IPS-18c (cell line): Measurements from ENCODE around the gene ALDH16A1.

Experiments used
- H3K4me3 ChIP-seq: 2 replicates; pipeline ENCODE4 v1.7.0; 2013; ENCODE audit warnings: low read depth, mild to moderate bottlenecking, low read length, moderate library complexity; ENCODE audit not compliant: insufficient read depth
- H3K9me3 ChIP-seq: one replicate; pipeline ENCODE4 v1.6.1; 2013; ENCODE audit warnings: mild to moderate bottlenecking, low read length, moderate library complexity; ENCODE audit not compliant: control insufficient read depth, insufficient read depth

Gene ALDH16A1

GRCh38 chr19:49490287-49491029 is 37.4 kb downstream of the ALDH16A1 start:
- Histone ChIP-seq H3K4me3 (0 out of 2 replicates have a peak overlapping the region, but pooled peaks have one; percentile 99), H3K9me3 (no peaks in the 10 kb centered on the region)

- Histone ChIP-seq H3K9me3 (no peaks in the 10 kb centered on the region), H3K4me3 (no peak overlapping the region)
These were observed 38.2 kb downstream of the ALDH16A1 start for GRCh38 chr19:49491030-49491803.

DNA sequence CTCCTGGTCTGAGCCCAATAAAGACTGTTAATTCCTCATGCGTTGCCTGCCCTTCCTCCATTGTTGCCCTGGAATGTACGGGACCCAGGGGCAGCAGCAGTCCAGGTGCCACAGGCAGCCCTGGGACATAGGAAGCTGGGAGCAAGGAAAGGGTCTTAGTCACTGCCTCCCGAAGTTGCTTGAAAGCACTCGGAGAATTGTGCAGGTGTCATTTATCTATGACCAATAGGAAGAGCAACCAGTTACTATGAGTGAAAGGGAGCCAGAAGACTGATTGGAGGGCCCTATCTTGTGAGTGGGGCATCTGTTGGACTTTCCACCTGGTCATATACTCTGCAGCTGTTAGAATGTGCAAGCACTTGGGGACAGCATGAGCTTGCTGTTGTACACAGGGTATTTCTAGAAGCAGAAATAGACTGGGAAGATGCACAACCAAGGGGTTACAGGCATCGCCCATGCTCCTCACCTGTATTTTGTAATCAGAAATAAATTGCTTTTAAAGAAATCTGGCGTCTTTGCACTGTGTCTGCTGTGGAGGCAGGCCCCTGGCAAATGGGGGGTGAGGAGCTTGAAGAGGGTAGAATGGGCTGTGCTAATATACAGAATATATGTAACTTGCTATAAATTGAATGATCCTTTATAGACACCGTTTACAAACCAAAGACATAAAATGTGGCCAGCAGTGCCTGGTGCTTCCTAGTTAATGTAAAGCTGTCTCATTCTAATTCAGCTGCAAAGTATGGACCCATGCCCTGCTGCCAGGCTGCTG is 39.0 kb downstream of the ALDH16A1 start:
- H3K4me3 ChIP-seq: no peak overlapping the region

DNA sequence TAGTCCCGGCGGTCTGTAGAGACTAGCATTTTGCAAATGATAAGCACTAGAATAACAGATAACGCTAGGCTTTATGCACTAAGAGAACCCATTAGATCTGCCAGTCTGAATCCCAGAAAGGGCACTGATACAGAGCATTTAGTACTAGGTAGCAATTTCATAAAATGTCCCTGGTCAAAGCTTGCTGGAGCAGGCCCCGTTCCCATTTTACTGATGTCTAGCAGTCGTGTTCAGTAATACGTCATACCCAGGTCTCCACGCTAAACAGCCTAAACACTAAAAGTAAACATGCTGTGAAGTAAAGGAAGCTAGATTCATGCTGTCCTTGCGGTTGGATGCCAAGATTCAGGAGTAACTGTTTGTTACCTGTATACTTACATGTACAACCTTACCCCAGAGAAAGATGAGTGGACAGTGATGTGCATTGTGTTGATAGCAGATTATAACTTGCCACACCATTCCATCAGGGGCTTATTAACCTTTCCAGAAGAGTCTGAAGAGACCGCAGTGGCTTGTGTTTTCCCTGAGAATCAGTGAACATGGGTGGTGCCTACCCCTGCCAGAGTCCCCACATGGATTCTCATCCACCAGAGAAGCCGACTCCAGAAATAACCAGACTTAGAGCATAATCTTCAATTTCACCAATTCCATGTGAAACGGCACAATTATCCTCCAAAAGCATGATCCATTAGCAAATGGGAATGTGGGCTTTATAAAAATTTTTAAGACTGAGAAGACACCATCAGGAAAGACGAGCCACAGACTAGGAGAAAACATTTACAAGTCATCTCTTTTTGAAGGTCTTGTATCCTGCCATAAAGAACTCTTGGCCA is 39.8 kb downstream of the ALDH16A1 start:
- Histone ChIP-seq H3K9me3 (no peaks in the 10 kb centered on the region), H3K4me3 (no peak overlapping the region)

More for the DNA sequence above, 39.0 kb downstream of the ALDH16A1 start:
- no peaks in the 10 kb centered on the region for H3K9me3 ChIP-seq

DNA sequence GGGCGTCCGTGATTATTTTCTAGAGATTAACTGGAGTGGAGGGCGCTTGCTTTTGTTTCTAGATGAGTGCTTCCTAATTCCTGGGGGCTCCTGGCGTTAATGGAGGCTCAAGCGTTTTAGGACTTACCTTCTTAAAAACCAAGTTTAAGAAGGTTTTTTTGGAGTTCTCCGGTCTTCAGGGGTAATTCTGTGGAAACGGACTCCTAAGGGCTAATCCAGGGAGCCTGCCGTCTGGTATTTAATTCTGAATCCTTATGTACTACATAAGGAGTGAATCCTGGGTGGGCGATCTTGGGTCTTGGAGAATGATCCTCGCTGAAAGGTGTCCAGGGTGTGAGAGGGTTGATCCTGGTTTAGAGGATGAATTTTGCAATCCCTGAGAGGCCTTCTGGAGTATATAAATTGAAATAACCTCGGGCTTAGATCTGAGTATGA is 43.6 kb downstream of the ALDH16A1 start:
- Histone ChIP-seq H3K9me3 (no peaks in the 10 kb centered on the region), H3K4me3 (peak overlapping the region; percentile 73)

DNA sequence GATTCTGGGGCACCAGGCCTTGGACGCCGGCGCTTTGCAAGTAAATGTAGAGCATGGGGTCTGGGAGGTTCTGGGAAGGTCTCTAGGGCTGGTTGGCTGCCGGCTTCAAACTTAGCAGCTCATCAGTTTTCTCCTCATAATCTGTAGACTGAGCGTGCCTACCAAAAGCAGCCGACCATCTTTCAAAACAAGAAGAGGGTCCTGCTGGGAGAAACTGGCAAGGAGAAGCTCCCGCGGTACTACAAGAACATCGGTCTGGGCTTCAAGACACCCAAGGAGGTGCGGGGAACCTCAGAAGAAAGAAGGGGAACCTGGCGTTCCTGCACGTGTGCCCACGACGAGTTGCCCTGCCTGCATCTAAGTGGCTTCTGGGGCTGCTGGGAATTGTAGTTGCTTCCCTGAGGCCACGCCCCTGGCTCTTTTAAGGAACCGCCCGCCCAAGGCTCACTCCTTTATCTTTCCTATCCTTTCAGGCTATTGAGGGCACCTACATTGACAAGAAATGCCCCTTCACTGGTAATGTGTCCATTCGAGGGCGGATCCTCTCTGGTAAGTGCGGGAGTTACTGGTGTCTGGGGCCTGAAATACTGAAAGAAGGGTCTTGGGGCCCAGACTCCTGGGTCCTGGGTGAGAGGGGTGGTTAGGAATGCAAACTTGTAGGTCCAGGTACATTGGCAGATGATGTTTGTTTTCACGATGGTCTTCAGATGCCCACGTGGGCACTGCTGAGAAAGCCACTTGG is 44.2 kb downstream of the ALDH16A1 start:
- Histone ChIP-seq H3K4me3 (peak overlapping the region; percentile 73), H3K9me3 (no peaks in the 10 kb centered on the region)

- H3K9me3 ChIP-seq: no peaks in the 10 kb centered on the region
- peak overlapping the region; percentile 73 for H3K4me3 ChIP-seq
These were observed 44.7 kb downstream of the ALDH16A1 start for GRCh38 chr19:49497789-49498103.

DNA sequence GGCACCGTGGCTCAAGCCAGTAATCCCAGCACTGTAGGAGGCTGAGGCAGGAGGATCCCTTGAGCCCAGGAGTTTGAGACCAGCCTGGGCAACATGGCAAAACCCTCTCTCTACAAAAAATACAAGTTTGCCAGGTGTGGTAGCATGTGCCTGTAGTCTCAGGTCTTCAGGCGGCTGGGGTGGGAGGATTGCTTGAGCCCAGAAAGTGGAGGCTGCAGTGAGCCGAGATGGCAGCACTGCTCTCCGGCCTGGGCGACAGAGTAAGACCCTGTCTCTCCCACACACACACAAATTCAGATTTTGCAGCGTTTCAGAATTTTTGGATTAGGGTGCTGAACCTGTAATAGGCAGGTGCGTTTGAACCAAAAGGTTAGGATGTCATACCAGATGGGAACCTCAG is 45.5 kb downstream of the ALDH16A1 start:
- H3K4me3 ChIP-seq: no peak overlapping the region

DNA sequence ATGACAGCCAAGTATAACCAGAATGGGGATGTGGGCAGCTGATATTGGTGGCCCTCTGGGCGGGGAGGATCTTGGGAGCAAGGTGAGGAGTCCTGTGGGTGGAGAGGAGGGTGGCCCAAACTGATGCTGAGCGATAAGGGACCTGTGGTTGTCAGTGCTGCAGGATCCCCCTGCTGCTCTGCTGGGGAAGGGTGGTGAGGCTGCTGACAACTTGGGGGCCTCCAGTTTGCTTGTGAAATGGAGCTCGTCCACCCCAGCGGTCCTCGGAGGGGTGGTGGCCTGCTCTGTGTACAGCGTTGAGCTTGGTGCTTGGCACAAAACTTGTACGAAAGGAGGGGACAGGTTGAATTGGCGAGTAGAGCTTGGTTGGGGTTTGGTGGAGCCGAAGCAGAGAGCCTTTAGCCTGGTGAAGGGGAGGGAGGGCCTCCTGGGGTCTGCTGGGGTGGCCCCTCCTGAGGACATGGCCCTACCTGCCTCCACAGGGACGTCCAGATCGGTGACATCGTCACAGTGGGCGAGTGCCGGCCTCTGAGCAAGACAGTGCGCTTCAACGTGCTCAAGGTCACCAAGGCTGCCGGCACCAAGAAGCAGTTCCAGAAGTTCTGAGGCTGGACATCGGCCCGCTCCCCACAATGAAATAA is 46.1 kb downstream of the ALDH16A1 start:
- Histone ChIP-seq H3K4me3 (no peak overlapping the region), H3K9me3 (no peaks in the 10 kb centered on the region)

More for the DNA sequence above, 45.5 kb downstream of the ALDH16A1 start:
- H3K9me3 ChIP-seq: no peaks in the 10 kb centered on the region

GRCh38 chr19:49502866-49503581 is 50.0 kb downstream of the ALDH16A1 start:
- no peak overlapping the region for H3K4me3 ChIP-seq

GRCh38 chr19:49503582-49503962 is 50.5 kb downstream of the ALDH16A1 start:
- Histone ChIP-seq H3K4me3 (no peak overlapping the region), H3K9me3 (no peaks in the 10 kb centered on the region)

More at GRCh38 chr19:49502866-49503581, 50.0 kb downstream of the ALDH16A1 start:
- H3K9me3 ChIP-seq: no peaks in the 10 kb centered on the region

DNA sequence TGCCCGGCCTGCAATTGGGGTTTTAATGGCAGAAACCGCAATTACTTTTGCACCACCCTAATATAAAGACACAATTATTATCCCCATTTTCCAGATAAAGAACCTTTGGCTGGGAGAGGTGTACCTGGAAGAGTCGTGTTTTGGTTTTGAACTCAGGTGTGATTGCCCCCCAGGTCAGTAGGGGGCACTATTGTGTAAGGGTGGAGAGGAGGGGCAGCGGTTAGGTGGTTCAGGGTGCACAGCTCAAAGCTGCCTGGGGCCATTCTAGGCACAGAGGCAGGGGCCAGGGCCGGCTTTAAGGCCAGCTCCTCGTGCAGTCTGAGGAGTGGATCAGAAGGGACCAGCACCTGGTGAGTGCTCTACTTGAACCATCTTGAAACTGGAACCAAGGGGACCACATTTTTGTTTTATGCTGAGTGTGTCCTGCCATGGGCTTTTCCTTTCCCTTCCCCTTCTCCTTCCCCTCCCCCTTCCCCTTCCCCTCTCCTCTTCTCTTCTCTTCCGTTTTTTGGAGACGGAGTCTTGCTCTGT is 53.6 kb downstream of the ALDH16A1 start:
- no peaks in the 10 kb centered on the region for H3K9me3 ChIP-seq
- no peak overlapping the region for H3K4me3 ChIP-seq

DNA sequence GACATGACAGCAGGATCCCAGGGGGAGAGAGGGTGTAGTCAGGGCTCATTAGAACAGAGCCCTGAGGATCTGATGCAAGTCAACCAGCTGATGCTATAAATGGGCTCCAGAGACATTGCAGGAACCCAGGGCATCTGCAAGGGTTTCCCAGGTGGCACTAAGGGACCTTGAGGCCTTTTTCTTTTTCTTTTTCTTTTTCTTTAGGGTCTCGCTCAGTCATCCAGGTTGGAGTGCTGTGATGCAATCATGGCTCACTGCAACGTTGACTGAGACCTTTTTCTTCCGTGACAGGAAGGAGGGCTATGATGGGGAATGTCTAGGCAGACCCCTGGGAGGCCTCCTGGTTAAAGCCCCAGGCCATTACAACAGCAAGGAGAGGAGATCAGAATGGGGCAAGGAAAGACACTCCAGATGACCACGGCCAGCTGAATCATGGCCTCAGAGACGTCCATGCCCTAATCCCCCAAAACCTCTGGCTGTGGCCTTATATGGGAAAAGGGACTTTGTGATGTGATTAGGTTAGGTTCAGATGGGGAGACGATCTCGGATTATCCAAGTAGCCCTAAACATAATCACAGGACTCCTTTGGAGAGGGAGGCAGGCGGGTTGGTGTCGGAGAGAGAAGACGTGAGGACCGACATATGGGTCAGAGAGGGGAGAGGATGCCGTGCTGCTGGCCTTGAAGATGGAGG is 54.9 kb downstream of the ALDH16A1 start:
- Histone ChIP-seq H3K9me3 (no peaks in the 10 kb centered on the region), H3K4me3 (no peak overlapping the region)

GRCh38 chr19:49512970-49513745 is 60.1 kb downstream of the ALDH16A1 start:
- peak overlapping the region; percentile 84 for H3K4me3 ChIP-seq
- no peaks in the 10 kb centered on the region for H3K9me3 ChIP-seq
